Right lobe of liver (tissue), 6 donors: ENCODE measurements around the gene CYB561D1. TPM values are rescaled to one million over a fixed set of nuclear protein-coding genes. Genes with fewer than 3 reads are reported as not detected.

Experiments used
- ATAC-seq, 4 donors: fragments of 200-7000 bp; cut with Tn5 transposase; one replicate each; pipeline ENCODE4 v1.9.1; 2020; ENCODE audit warnings: mild to moderate bottlenecking in 4 of 4, moderate library complexity in 4 of 4
- DNase-seq, 3 donors: peaks; one replicate each; pipeline ENCODE4 v3.0.0-alpha.2; 2020
- H3K27ac ChIP-seq, 3 donors: fragments of 200-600 bp; one replicate each; pipeline ENCODE4 v1.8.0; 2022
- H3K27me3 ChIP-seq, 2 donors: fragments of 200-600 bp; one replicate each; pipeline ENCODE4 v1.8.0; 2022
- H3K36me3 ChIP-seq, 4 donors: fragments of 200-600 bp; sonication (generic) in 1 of 4; one replicate each; pipeline versions ENCODE4 v1.5.1 to v1.8.0; 2017 to 2022; ENCODE audit warnings: control low read depth in 1 of 4
- H3K4me1 ChIP-seq, 4 donors: fragments of 200-600 bp; sonication (generic) in 1 of 4; one replicate each; pipeline versions ENCODE4 v1.5.1 to v1.8.0; 2017 to 2022; ENCODE audit warnings: control low read depth in 1 of 4
- H3K4me3 ChIP-seq, 3 donors: fragments of 200-600 bp; one replicate each; pipeline ENCODE4 v1.8.0; 2022
- H3K9me3 ChIP-seq, 4 donors: fragments of 200-600 bp; sonication (generic) in 1 of 4; one replicate each; pipeline versions ENCODE4 v1.5.1 to v1.8.0; 2017 to 2022; ENCODE audit warnings: control low read depth in 1 of 4
- POLR2A ChIP-seq: fragments of 450-650 bp; IDR thresholded peaks from one replicate; pipeline ENCODE4 v1.6.1; 2017; ENCODE audit warnings: antibody characterized with exemption, mild to moderate bottlenecking
- WGBS: methylation state at CpG from one replicate; pipeline ENCODE4 v1.1.6; 2018; ENCODE audit warnings: low coverage, low lambda C conversion rate; ENCODE audit not compliant: insufficient coverage; ENCODE audit errors: missing lambda C conversion rate; 5-methylcytosine and 5-hydroxymethylcytosine counted together
- intact Hi-C, 2 donors: fragments of 100-400 bp; cut with DNase I; formaldehyde crosslinking; loops; one replicate each; pipeline versions ENCODE4 v1.11.2 to v1.14.1; 2022
- total RNA-seq, 6 experiments: library from RNA; depleted of rRNA in 2 of 6; stranded (reverse); fragments of >200 nt in 2 of 6; fragmentation: NEBNext Ultra II Directional in 3 of 6; extraction: Animal tissue kit (Norgen Biotek cat#: 25700) in 3 of 6; gene quantifications; one replicate each; pipeline versions ENCODE4 v1.1.0 to v1.2.4, GENCODE V29; 2016 to 2023
- TF ChIP-seq, protein P1 (sequence below), 4 donors: fragments of 200-600 bp in 3 of 4; fragments of 450-650 bp in 1 of 4; IDR thresholded peaks; one replicate each; pipeline versions ENCODE4 v1.5.1 to v1.8.0; 2016 to 2022; ENCODE audit warnings: antibody characterized with exemption in 4 of 4, mild to moderate bottlenecking in 2 of 4
- donor health status: DM: no; HTN: yes; CAD: no.
- donor health status: DM: no; HTN: no; CAD: no.
- donor health status: DM: no; HTN: no; CAD: no.
- donor health status: DM: no; HTN: yes; CAD: no.
- donor health status: DM: no; HTN: yes; CAD: no.

CYB561D1 gene
- total RNA-seq, 6 experiments from 2014 or later: 1.5 to 3.1 (median 2.4) TPM

DNA sequence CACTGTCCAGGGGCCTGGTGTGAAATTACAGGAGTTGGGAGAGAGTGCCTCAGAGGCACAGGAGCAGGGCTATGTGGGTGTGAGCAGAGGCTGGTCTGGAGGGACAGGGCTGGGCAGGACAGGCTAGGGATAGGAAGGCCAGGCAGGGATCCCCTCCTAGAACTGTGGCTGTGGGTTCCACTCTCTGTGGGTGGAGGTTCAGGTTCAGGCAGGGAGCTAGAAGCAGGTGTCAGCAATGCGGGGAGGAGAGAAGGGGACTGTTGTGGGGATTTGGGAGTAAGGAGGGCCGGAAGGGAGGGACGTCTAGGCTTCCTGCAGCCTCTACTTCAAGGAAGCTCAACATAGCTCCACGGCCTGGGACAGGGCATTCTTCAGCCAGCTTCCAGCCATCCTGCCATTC, 37.5 kb downstream of the CYB561D1 start:
- DNase-seq (peak in 1 of 3 donors; percentile 20), ATAC-seq (no peak)
- no peaks in the 10 kb centered on the region for H3K27me3 ChIP-seq
- intact Hi-C loops: loop anchor here (2.0 to 5.0 kb wide), 3 partner anchors 34 to 269 kb away; no protein-coding TSS in a partner anchor
- H3K36me3 ChIP-seq: no peaks in the 10 kb centered on the region
- no peaks in the 10 kb centered on the region for H3K9me3 ChIP-seq
- no peak overlapping the region for H3K27ac ChIP-seq
- peaks cover 0 to 8% (median 0%) of the 10 kb centered on the region in 4 donors for H3K4me1 ChIP-seq
- WGBS: 69% methylated on average over 3 of the region's 4 CpGs
- TF ChIP-seq, protein P1, sequence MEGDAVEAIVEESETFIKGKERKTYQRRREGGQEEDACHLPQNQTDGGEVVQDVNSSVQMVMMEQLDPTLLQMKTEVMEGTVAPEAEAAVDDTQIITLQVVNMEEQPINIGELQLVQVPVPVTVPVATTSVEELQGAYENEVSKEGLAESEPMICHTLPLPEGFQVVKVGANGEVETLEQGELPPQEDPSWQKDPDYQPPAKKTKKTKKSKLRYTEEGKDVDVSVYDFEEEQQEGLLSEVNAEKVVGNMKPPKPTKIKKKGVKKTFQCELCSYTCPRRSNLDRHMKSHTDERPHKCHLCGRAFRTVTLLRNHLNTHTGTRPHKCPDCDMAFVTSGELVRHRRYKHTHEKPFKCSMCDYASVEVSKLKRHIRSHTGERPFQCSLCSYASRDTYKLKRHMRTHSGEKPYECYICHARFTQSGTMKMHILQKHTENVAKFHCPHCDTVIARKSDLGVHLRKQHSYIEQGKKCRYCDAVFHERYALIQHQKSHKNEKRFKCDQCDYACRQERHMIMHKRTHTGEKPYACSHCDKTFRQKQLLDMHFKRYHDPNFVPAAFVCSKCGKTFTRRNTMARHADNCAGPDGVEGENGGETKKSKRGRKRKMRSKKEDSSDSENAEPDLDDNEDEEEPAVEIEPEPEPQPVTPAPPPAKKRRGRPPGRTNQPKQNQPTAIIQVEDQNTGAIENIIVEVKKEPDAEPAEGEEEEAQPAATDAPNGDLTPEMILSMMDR (IDR thresholded peaks at IDR 0.05): no peak
- TF ChIP-seq POLR2A: no peak
- no peak overlapping the region for H3K4me3 ChIP-seq

DNA sequence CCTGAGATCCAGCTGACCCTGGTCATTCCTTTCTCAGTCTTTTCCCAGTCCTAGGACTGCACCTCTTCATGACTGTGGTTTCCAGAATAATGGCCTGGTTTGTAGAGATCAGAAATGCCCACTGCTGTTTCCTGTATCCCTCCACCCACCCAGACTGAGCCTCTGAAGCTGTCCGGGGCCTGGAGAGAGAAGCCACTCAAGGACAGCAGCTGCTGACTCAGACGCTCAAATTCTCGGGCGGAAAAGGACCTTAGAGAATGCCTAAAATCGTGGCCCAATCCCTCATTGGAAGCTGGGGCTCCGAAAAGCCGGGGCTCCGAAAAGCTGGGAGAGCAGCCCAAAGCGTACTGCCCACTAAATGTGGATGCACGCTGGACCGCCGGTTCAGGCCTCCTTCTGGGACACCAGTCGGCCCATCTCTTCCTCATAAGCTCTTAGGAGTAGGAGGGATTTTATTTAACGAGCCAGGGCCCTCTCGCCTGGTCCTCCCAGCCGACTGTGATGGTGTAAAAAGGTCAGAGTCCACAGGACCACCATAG, 38.0 kb downstream of the CYB561D1 start:
- no peak for DNase-seq
- intact Hi-C loops: loop anchor here (2.0 to 5.0 kb wide), 3 partner anchors 35 to 270 kb away; no protein-coding TSS in a partner anchor
- no peak for ATAC-seq
- H3K4me3 ChIP-seq: no peak overlapping the region
- no peak overlapping the region for H3K27ac ChIP-seq
- 26% methylated on average over 11 of the region's 16 CpGs for WGBS
- H3K27me3 ChIP-seq: no peaks in the 10 kb centered on the region
- TF ChIP-seq, protein P1 (IDR thresholded peaks at IDR 0.05): no peak
- no peak for TF ChIP-seq POLR2A
- peaks cover 0 to 8% (median 0%) of the 10 kb centered on the region in 4 donors for H3K4me1 ChIP-seq
- no peaks in the 10 kb centered on the region for H3K9me3 ChIP-seq
- H3K36me3 ChIP-seq: no peaks in the 10 kb centered on the region

DNA sequence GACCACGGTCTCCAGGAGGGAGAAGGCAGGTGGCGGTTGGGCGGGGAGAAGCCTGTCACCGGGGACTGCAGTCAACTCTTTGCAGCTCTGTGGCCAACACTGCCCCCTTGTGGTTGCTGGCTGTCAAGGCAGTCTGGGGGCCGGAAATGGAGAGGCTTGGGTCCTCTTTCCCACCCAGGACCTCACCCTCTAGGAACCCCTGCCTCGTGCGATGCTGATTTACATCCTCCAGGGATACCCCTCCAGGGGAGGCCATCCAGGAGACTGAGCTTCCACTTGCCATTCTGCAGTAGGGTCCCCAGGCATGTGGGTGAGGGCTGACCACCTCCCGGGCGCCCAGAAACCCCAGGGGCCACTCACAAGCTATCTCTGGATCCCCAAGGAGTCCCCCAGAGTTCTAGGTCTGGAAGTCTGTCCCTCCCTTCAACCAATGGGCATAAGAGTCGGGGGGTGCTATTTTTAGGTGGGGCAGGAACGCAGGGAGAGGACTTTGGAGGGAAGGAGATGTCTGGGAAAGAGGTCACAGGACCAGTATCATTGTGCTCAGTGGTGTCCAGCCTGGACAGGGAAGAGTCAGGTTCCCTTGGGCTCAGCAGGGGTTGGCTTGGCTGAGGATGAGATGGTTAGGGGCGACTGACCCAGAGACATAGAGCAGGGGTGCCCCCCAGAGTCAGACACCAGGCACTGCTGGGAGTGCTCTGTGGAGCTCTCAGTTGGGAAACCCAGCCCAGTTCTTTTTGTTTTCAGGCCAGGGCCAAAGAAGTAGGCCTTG, 38.7 kb downstream of the CYB561D1 start:
- ATAC-seq (peak; percentile 84 to 94 (median 92)), DNase-seq (peak; percentile 80 to 86 (median 81))
- Histone ChIP-seq H3K9me3 (no peaks in the 10 kb centered on the region), H3K27ac (no peak overlapping the region), H3K4me3 (no peak overlapping the region), H3K4me1 (peaks cover 0 to 8% (median 0%) of the 10 kb centered on the region in 4 donors), H3K27me3 (no peaks in the 10 kb centered on the region), H3K36me3 (no peaks in the 10 kb centered on the region)
- TF ChIP-seq POLR2A: no peak
- TF ChIP-seq, protein P1 (IDR thresholded peaks at IDR 0.05): peak; percentile 86 to 97 (median 90)
- 9% methylated on average over 4 of the region's 12 CpGs for WGBS
- intact Hi-C loops: loop anchor here (5.0 kb wide), 2 partner anchors 35 to 270 kb away; no protein-coding TSS in a partner anchor

DNA sequence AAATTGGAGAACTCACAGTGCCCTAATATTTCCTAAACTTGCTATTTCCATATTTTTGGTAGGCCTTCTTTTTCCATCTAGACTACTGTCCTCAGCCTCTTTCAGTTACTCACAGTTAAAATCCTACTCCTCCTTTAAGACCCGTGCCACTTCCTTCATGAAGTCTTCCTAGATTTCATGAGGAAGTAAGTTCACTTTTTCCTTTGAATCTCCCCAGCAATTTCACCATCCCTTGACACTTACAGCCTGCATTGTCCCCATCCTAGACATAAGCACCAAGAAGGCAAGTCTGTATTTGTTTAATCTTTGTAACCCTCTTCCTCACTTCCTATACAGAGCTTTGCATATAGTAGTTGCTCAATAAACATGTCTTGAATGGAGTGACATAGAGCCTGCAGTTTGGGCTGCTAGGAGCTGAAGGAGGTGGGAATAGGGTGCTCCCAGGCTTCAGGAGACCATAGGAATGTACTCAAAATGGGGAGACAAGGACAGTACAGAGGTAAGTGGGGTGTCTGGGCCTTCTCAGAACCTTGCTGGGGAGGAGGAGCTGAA, 40.5 kb downstream of the CYB561D1 start:
- no peak for DNase-seq
- no peak overlapping the region for H3K27ac ChIP-seq
- intact Hi-C loops: loop anchor here (5.0 kb wide), 2 partner anchors 37 to 272 kb away; no protein-coding TSS in a partner anchor
- no peaks in the 10 kb centered on the region for H3K9me3 ChIP-seq
- H3K27me3 ChIP-seq: no peaks in the 10 kb centered on the region
- H3K4me3 ChIP-seq: no peak overlapping the region
- no peak for ATAC-seq
- WGBS: 54% methylated on average over 1 of the region's 1 CpG
- H3K4me1 ChIP-seq: peaks cover 0 to 8% (median 0%) of the 10 kb centered on the region in 4 donors
- TF ChIP-seq POLR2A: no peak
- TF ChIP-seq, protein P1 (IDR thresholded peaks at IDR 0.05): no peak
- H3K36me3 ChIP-seq: no peaks in the 10 kb centered on the region
